ENCODE measurements around the gene TTLL8. TPM values are rescaled to one million over a fixed set of nuclear protein-coding genes. Genes with fewer than 3 reads are reported as not detected.

Gene TTLL8
- total RNA-seq, 4 donors from 2014 or later, result not detected

GRCh38 chr22:50046019-50046415 lies 12.1 kb downstream of the TTLL8 start:
- intact Hi-C loops (cut with DNase I), result no loop called here
- no peak for DNase-seq
- WGBS, 2 donors, result 60% methylated on average over 2 of the region's 19 CpGs; no CpG with 5 or more reads in 1 of the 2 donors
- H3K36me3 ChIP-seq, result no peaks in the 10 kb centered on the region
- H3K4me1 ChIP-seq, result no peaks in the 10 kb centered on the region
- peaks cover 0 to 74% (median 2%) of the 10 kb centered on the region in 4 donors for H3K27me3 ChIP-seq
- TF ChIP-seq, protein P1, sequence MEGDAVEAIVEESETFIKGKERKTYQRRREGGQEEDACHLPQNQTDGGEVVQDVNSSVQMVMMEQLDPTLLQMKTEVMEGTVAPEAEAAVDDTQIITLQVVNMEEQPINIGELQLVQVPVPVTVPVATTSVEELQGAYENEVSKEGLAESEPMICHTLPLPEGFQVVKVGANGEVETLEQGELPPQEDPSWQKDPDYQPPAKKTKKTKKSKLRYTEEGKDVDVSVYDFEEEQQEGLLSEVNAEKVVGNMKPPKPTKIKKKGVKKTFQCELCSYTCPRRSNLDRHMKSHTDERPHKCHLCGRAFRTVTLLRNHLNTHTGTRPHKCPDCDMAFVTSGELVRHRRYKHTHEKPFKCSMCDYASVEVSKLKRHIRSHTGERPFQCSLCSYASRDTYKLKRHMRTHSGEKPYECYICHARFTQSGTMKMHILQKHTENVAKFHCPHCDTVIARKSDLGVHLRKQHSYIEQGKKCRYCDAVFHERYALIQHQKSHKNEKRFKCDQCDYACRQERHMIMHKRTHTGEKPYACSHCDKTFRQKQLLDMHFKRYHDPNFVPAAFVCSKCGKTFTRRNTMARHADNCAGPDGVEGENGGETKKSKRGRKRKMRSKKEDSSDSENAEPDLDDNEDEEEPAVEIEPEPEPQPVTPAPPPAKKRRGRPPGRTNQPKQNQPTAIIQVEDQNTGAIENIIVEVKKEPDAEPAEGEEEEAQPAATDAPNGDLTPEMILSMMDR (IDR thresholded peaks at IDR 0.05), result no peak
- TF ChIP-seq POLR2A (IDR thresholded peaks at IDR 0.05), result no peak
- no peaks in the 10 kb centered on the region for H3K9me3 ChIP-seq
- no peak overlapping the region for H3K27ac ChIP-seq
- H3K4me3 ChIP-seq, result no peak overlapping the region

GRCh38 chr22:50045211-50046018 lies 12.7 kb downstream of the TTLL8 start:
- 79 to 100% methylated on average over 2 to 3 of the region's 35 CpGs for WGBS, 2 donors
- Histone ChIP-seq H3K4me3 (no peak overlapping the region), H3K36me3 (no peaks in the 10 kb centered on the region), H3K9me3 (no peaks in the 10 kb centered on the region), H3K27me3 (peaks cover 0 to 79% (median 2%) of the 10 kb centered on the region in 4 donors), H3K4me1 (no peaks in the 10 kb centered on the region), H3K27ac (no peak overlapping the region)
- TF ChIP-seq POLR2A (IDR thresholded peaks at IDR 0.05), result no peak
- TF ChIP-seq, protein P1 (IDR thresholded peaks at IDR 0.05), result no peak
- intact Hi-C loops (cut with DNase I), result no loop called here
- no peak for DNase-seq

DNA sequence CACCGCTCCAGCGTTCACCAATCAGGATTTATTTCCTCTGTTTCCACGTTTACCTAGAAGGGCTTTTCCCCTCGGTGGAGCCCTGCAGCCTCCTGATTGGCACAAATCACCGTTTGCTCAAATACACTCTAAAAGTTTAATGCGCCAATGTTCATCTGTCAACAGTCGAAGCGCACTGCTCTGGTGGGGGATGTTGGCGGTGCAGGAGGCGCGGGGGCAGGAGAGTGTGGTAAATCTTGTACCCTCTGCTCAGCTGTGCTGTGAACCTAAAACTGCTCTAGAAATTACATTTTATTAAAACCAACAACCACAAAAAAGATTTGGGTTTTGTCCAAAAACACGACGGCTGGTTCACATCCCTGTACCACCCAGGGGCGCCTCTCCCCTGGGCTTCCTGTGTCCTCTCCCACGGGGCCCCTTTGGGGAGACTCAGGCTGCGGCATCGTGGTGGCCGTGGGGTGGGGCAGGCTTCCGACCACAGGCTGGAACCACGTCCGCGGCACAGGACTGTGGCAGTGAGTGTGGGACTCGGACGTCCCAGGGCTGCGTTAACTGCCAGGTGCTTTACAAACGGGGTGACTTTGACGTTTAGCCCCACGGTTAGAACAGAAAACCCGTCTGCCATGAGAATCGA lies 13.5 kb downstream of the TTLL8 start:
- no peak overlapping the region for H3K27ac ChIP-seq
- WGBS, 2 donors, result 50 to 58% methylated on average over 15 to 18 of the region's 30 CpGs
- no peaks in the 10 kb centered on the region for H3K4me1 ChIP-seq
- H3K4me3 ChIP-seq, result no peak overlapping the region
- TF ChIP-seq POLR2A (IDR thresholded peaks at IDR 0.05), result no peak
- TF ChIP-seq, protein P1 (IDR thresholded peaks at IDR 0.05), result no peak
- no peaks in the 10 kb centered on the region for H3K9me3 ChIP-seq
- peaks cover 0 to 80% (median 2%) of the 10 kb centered on the region in 4 donors for H3K27me3 ChIP-seq
- H3K36me3 ChIP-seq, result no peaks in the 10 kb centered on the region
- DNase-seq, result no peak
- intact Hi-C loops (cut with DNase I), result no loop called here

DNA sequence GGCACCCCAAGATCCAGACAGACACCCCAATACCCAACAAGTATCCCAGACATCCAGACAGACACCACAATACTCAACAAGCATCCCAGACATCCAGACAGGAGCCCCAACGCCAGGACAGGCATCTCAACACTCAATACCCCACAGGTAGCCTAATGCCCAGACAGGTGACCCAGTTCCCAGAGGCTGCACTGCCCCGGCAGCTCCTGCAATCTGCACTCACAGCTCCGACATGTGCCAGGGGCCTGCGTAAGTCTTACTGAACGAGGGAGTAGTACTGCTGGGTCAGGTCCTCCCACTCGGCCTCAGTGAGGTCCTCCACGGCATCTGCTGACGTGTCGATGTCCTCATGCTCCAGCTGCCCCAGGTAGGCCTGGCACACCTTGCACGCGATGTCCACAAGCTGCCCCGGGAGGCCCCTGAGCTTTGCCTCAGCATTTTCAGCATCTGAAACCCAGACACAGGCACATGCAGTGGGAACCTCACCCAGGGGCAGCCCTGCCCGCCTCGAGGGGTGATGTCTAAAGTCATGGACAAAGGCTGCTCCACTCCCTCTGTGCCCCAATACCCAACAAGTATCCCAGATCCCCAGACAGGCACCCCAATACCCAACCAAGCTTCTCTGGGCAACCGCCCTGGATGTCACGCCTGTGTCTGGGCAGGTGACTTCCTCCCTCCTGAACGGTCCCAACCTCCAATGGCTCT lies 16.6 kb downstream of the TTLL8 start:
- intact Hi-C loops (cut with DNase I), result no loop called here
- Histone ChIP-seq H3K27ac (no peak overlapping the region), H3K36me3 (no peaks in the 10 kb centered on the region), H3K9me3 (peaks cover 0 to 5% (median 0%) of the 10 kb centered on the region in 3 donors), H3K4me3 (no peak overlapping the region), H3K4me1 (no peaks in the 10 kb centered on the region), H3K27me3 (peaks cover 0 to 55% (median under 1%) of the 10 kb centered on the region in 4 donors)
- no peak for DNase-seq
- 70 to 77% methylated on average over 4 to 7 of the region's 17 CpGs for WGBS, 2 donors
- TF ChIP-seq, protein P1 (IDR thresholded peaks at IDR 0.05), result no peak
- no peak for TF ChIP-seq POLR2A (IDR thresholded peaks at IDR 0.05)
